GM12878 (cell line): ENCODE results near the gene SUGCT.

Experiments
- CHD4 ChIP-seq: fragments of 200-600 bp; sonication (generic); IDR thresholded peaks from 2 replicates; pipeline ENCODE4 v1.6.1; 2016; ENCODE audit warnings: mild to moderate bottlenecking
- NR2F1 ChIP-seq: fragments of 450-650 bp; conservative IDR thresholded peaks from 2 replicates; pipeline ENCODE4 v1.6.1; 2017; ENCODE audit warnings: mild to moderate bottlenecking
- RAD21 ChIP-seq: IDR thresholded peaks from 2 replicates; pipeline ENCODE4 v1.6.1; 2011; ENCODE audit warnings: mild to moderate bottlenecking, low read depth, low read length, moderate library complexity; ENCODE audit not compliant: insufficient read depth
- RCOR1 ChIP-seq: conservative IDR thresholded peaks from 2 replicates; pipeline ENCODE4 v1.6.1; 2012; ENCODE audit warnings: low read depth, low read length, improper control_type of control experiment
- SMAD5 ChIP-seq: IDR thresholded peaks from 2 replicates; pipeline ENCODE4 v1.6.1; 2016; ENCODE audit warnings: antibody characterized with exemption, low read depth
- TF ChIP-seq, protein P1 (sequence below), 3 experiments: IDR thresholded peaks in 2 of 3; conservative IDR thresholded peaks in 1 of 3; 2 replicates each; pipeline ENCODE4 v1.5.1; 2011; ENCODE audit warnings: low read depth in 3 of 3, low read length in 3 of 3, mild to moderate bottlenecking in 3 of 3, control low read depth in 2 of 3, moderate library complexity in 2 of 3, inconsistent platforms in 1 of 3, mixed read lengths in 1 of 3; ENCODE audit not compliant: control insufficient read depth in 2 of 3, insufficient read depth in 1 of 3; ENCODE audit errors: extremely low read depth in 1 of 3
- TF ChIP-seq, protein P2 (sequence below): IDR thresholded peaks from 2 replicates; pipeline ENCODE4 v1.6.1; 2012; ENCODE audit warnings: low read depth, low read length, improper control_type of control experiment

DNA sequence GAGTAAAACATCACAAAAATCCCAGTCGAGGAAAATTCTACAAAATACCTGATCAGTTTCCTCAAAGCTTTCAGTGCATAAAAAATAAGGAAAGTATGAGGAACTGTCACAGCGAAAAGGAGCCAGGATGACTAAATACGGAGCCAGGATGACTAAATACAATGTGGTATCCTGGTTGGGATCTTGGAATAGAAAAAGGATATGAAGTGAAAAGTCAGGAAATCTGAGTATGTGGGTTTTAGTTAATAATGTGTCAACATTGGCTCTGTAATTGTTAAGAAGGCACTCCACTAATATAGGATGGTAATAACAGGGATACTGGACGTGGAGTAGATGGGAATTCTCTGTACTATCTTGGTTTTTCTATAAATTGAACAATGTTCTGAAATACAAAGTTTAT, 175.5 kb downstream of the SUGCT start:
- TF ChIP-seq, protein P1, sequence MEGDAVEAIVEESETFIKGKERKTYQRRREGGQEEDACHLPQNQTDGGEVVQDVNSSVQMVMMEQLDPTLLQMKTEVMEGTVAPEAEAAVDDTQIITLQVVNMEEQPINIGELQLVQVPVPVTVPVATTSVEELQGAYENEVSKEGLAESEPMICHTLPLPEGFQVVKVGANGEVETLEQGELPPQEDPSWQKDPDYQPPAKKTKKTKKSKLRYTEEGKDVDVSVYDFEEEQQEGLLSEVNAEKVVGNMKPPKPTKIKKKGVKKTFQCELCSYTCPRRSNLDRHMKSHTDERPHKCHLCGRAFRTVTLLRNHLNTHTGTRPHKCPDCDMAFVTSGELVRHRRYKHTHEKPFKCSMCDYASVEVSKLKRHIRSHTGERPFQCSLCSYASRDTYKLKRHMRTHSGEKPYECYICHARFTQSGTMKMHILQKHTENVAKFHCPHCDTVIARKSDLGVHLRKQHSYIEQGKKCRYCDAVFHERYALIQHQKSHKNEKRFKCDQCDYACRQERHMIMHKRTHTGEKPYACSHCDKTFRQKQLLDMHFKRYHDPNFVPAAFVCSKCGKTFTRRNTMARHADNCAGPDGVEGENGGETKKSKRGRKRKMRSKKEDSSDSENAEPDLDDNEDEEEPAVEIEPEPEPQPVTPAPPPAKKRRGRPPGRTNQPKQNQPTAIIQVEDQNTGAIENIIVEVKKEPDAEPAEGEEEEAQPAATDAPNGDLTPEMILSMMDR (IDR thresholded peaks at IDR 0.05 in 2 of 3, conservative IDR thresholded peaks at IDR 0.05 in 1 of 3; ENCODE audit: control insufficient read depth in 2 of 3, extremely low read depth in 1 of 3, insufficient read depth in 1 of 3, low read depth in 3 of 3, low read length in 3 of 3) = no peak
- no peak for TF ChIP-seq CHD4
- no peak for TF ChIP-seq SMAD5
- no peak for TF ChIP-seq RCOR1
- no peak for TF ChIP-seq NR2F1
- no peak for TF ChIP-seq RAD21
- TF ChIP-seq, protein P2, sequence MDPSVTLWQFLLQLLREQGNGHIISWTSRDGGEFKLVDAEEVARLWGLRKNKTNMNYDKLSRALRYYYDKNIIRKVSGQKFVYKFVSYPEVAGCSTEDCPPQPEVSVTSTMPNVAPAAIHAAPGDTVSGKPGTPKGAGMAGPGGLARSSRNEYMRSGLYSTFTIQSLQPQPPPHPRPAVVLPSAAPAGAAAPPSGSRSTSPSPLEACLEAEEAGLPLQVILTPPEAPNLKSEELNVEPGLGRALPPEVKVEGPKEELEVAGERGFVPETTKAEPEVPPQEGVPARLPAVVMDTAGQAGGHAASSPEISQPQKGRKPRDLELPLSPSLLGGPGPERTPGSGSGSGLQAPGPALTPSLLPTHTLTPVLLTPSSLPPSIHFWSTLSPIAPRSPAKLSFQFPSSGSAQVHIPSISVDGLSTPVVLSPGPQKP = no peak
